Activated gamma-delta T cell (primary cell): Measurements from ENCODE around the gene TINCR.

ENCODE experiments used
- DNase-seq: peaks from one replicate; lab custom pipeline; 2025; lab: John Stamatoyannopoulos, UW

TINCR gene

GRCh38 chr19:5588906-5589676 lies 21.3 kb upstream of the TINCR start:
- DNase-seq, result no peak

- no peak for DNase-seq
Measured at GRCh38 chr19:5588441-5588840, 20.7 kb upstream of the TINCR start.

- DNase-seq, result no peak
Measured at GRCh38 chr19:5587661-5588060, 19.9 kb upstream of the TINCR start.

GRCh38 chr19:5587071-5587455 lies 19.3 kb upstream of the TINCR start:
- DNase-seq, result no peak

- DNase-seq, result no peak
Measured at GRCh38 chr19:5586300-5587070, 18.7 kb upstream of the TINCR start.

- no peak for DNase-seq
Measured at GRCh38 chr19:5585461-5586299, 17.9 kb upstream of the TINCR start.

GRCh38 chr19:5580161-5580571 lies 12.4 kb upstream of the TINCR start:
- DNase-seq, result no peak

GRCh38 chr19:5579697-5580096 lies 11.9 kb upstream of the TINCR start:
- DNase-seq, result no peak

- DNase-seq, result no peak
Measured at GRCh38 chr19:5579286-5579685, 11.5 kb upstream of the TINCR start.

GRCh38 chr19:5578097-5578846 lies 10.5 kb upstream of the TINCR start:
- peak; percentile 39 for DNase-seq

GRCh38 chr19:5575590-5575989 lies 7.8 kb upstream of the TINCR start:
- DNase-seq, result no peak

GRCh38 chr19:5572556-5573286 lies 5.0 kb upstream of the TINCR start:
- DNase-seq, result no peak

GRCh38 chr19:5571777-5572176 lies 4.0 kb upstream of the TINCR start:
- no peak for DNase-seq

GRCh38 chr19:5567970-5568407 lies 236 bp upstream of the TINCR start:
- DNase-seq, result no peak

GRCh38 chr19:5564930-5565329 lies 2.8 kb downstream of the TINCR start:
- no peak for DNase-seq

- DNase-seq, result no peak
Measured at GRCh38 chr19:5563935-5564612, 3.7 kb downstream of the TINCR start.

- DNase-seq, result no peak
Measured at GRCh38 chr19:5563008-5563431, 4.7 kb downstream of the TINCR start.

GRCh38 chr19:5562280-5562679 lies 5.5 kb downstream of the TINCR start:
- no peak for DNase-seq

- no peak for DNase-seq
Measured at GRCh38 chr19:5561559-5561958, 6.2 kb downstream of the TINCR start.

- no peak for DNase-seq
Measured at GRCh38 chr19:5560156-5560555, 7.6 kb downstream of the TINCR start.

- DNase-seq, result no peak
Measured at GRCh38 chr19:5559804-5560133, 8.0 kb downstream of the TINCR start.
